IMR-90 (cell line): ENCODE data around the gene WDR1. TPM values are rescaled to one million over a fixed set of nuclear protein-coding genes. Genes with fewer than 3 reads are reported as not detected.

ENCODE experiments used
- ATAC-seq: fragments of 200-7000 bp; cut with Tn5 transposase; 2 replicates; pipeline ENCODE4 v1.9.1; 2020; ENCODE audit warnings: low read depth, mild to moderate bottlenecking, moderate library complexity
- BruUV-seq: library from RNA; stranded (reverse); fragments of 400-500 nt; replicated peaks from 2 replicates; lab custom pipeline; 2021; lab: Mats Ljungman, UMichigan
- CTCF ChIA-PET: fragments of 300-600 bp; formaldehyde crosslinking; extraction: SDS; loops from one replicate; lab custom pipeline; 2021; ENCODE audit warnings: antibody characterized with exemption; lab: Yijun Ruan, JAX
- POLR2A ChIA-PET: fragments of 300-600 bp; sonication (Branson Sonifier 250); formaldehyde crosslinking; loops from one replicate; lab custom pipeline; 2022; ENCODE audit warnings: antibody characterized with exemption; ENCODE audit not compliant: unreplicated experiment; lab: Charles Lee
- DNase-seq: peaks from one replicate; pipeline ENCODE4 v3.0.0; 2013
- H2AFZ ChIP-seq: replicated peaks from 2 replicates; pipeline ENCODE3; 2013; ENCODE audit warnings: low read length, mild to moderate bottlenecking; ENCODE audit not compliant: poor library complexity
- H2AK5ac ChIP-seq: 2 replicates; pipeline ENCODE4 v1.6.1; 2013; ENCODE audit warnings: low read depth, low read length, inconsistent platforms
- H2AK9ac ChIP-seq: replicated peaks from 2 replicates; pipeline ENCODE3; 2013; ENCODE audit warnings: mild to moderate bottlenecking, low read depth, low read length, moderate library complexity; ENCODE audit not compliant: poor library complexity
- H2BK120ac ChIP-seq: 2 replicates; pipeline ENCODE4 v1.6.1; 2013; ENCODE audit warnings: low read depth, low read length, inconsistent platforms
- H2BK15ac ChIP-seq: 3 replicates; pipeline ENCODE4 v1.6.1; 2013; ENCODE audit warnings: low read depth, low read length, inconsistent platforms
- H2BK20ac ChIP-seq: 2 replicates; pipeline ENCODE4 v1.6.1; 2013; ENCODE audit warnings: low read depth, mild to moderate bottlenecking, inconsistent platforms, low read length, moderate library complexity
- H2BK5ac ChIP-seq: 2 replicates; pipeline ENCODE4 v1.6.1; 2013; ENCODE audit warnings: mild to moderate bottlenecking, low read depth, low read length, inconsistent platforms; ENCODE audit not compliant: poor library complexity, severe bottlenecking
- H3K14ac ChIP-seq: replicated peaks from 2 replicates; pipeline ENCODE4 v1.6.1; 2013; ENCODE audit warnings: low read depth, low read length, inconsistent platforms
- H3K18ac ChIP-seq: 2 replicates; pipeline ENCODE4 v1.6.1; 2013; ENCODE audit warnings: low read depth, low read length, control low read depth
- H3K23ac ChIP-seq: 2 replicates; pipeline ENCODE4 v1.6.1; 2013; ENCODE audit warnings: low read depth, low read length, inconsistent platforms
- H3K27ac ChIP-seq: 2 replicates; pipeline ENCODE4 v1.5.1; 2013; ENCODE audit warnings: mild to moderate bottlenecking, control low read depth, low read length; ENCODE audit not compliant: insufficient read depth
- H3K27me3 ChIP-seq: 2 replicates; pipeline ENCODE4 v1.6.1; 2013; ENCODE audit warnings: low read length; ENCODE audit not compliant: control insufficient read depth, insufficient read depth
- H3K36me3 ChIP-seq: 2 replicates; pipeline ENCODE4 v1.6.1; 2013; ENCODE audit warnings: low read length, mixed read lengths; ENCODE audit not compliant: control insufficient read depth, insufficient read depth
- H3K4ac ChIP-seq: 2 replicates; pipeline ENCODE4 v1.6.1; 2013; ENCODE audit warnings: low read depth, low read length, inconsistent platforms
- H3K4me1 ChIP-seq: 2 replicates; pipeline ENCODE4 v1.6.1; 2013; ENCODE audit warnings: low read length, mixed read lengths; ENCODE audit not compliant: control insufficient read depth, insufficient read depth
- H3K4me2 ChIP-seq: 2 replicates; pipeline ENCODE4 v1.6.1; 2013; ENCODE audit warnings: low read depth, mild to moderate bottlenecking, control low read depth, low read length, moderate library complexity
- H3K4me3 ChIP-seq: 2 replicates; pipeline ENCODE4 v1.5.1; 2013; ENCODE audit warnings: low read depth, mild to moderate bottlenecking, control low read depth, low read length, moderate library complexity; ENCODE audit not compliant: insufficient read depth
- H3K56ac ChIP-seq: 2 replicates; pipeline ENCODE4 v1.6.1; 2013; ENCODE audit warnings: low read length, inconsistent platforms; ENCODE audit not compliant: insufficient read depth; ENCODE audit errors: extremely low read depth
- H3K79me1 ChIP-seq, 2 experiments: 2 replicates each; pipeline ENCODE4 v1.6.1; 2013; ENCODE audit warnings: low read length in 2 of 2, inconsistent platforms in 1 of 2, low read depth in 1 of 2
- H3K9ac ChIP-seq: 2 replicates; pipeline ENCODE4 v1.6.1; 2013; ENCODE audit warnings: low read depth, low read length, control low read depth
- H3K9me1 ChIP-seq: 2 replicates; pipeline ENCODE4 v1.6.1; 2013; ENCODE audit warnings: low read length, inconsistent platforms; ENCODE audit not compliant: insufficient read depth
- H3K9me3 ChIP-seq: 2 replicates; pipeline ENCODE4 v1.6.1; 2013; ENCODE audit warnings: low read length; ENCODE audit not compliant: control insufficient read depth, insufficient read depth
- H4K20me1 ChIP-seq: 2 replicates; pipeline ENCODE4 v1.6.1; 2013; ENCODE audit warnings: low read length, inconsistent platforms; ENCODE audit not compliant: insufficient read depth
- H4K5ac ChIP-seq: 2 replicates; pipeline ENCODE4 v1.6.1; 2013; ENCODE audit warnings: mild to moderate bottlenecking, low read depth, low read length, control low read depth
- H4K8ac ChIP-seq, 2 experiments: 2 replicates each; pipeline ENCODE4 v1.6.1; 2013; ENCODE audit warnings: low read depth in 2 of 2, low read length in 2 of 2, control low read depth in 1 of 2, inconsistent platforms in 1 of 2
- H4K91ac ChIP-seq: 2 replicates; pipeline ENCODE4 v1.6.1; 2013; ENCODE audit warnings: low read depth, low read length, inconsistent platforms; ENCODE audit not compliant: insufficient read depth
- BHLHE40 ChIP-seq: fragments of 150-350 bp; IDR thresholded peaks from 2 replicates; pipeline ENCODE4 v1.6.1; 2016; ENCODE audit warnings: mild to moderate bottlenecking, low read depth, low read length
- MAFK ChIP-seq: IDR thresholded peaks from 2 replicates; pipeline ENCODE4 v1.6.1; 2012; ENCODE audit warnings: low read depth, low read length, improper control_type of control experiment
- POLR2A ChIP-seq: IDR thresholded peaks from 2 replicates; pipeline ENCODE4 v1.6.1; 2012; ENCODE audit warnings: mild to moderate bottlenecking, low read depth, low read length
- RFX5 ChIP-seq: IDR thresholded peaks from 2 replicates; pipeline ENCODE4 v1.8.0; 2012; ENCODE audit warnings: low read depth, mild to moderate bottlenecking, low read length, moderate library complexity
- WGBS, 2 experiments: methylation state at CpG; one replicate each; pipeline versions ENCODE4 v1.1.5 to v1.1.7; 2013; ENCODE audit warnings: missing lambda C conversion rate in 2 of 2; ENCODE audit not compliant: insufficient read length in 1 of 2; ENCODE audit errors: extremely low coverage in 2 of 2; 5-methylcytosine and 5-hydroxymethylcytosine counted together
- dilution Hi-C: fragments of 300-500 bp; cut with HindIII; formaldehyde crosslinking; loops from one replicate; pipeline ENCODE4 v1.14.3; 2018; ENCODE audit warnings: low sequenced_read_pairs; ENCODE audit not compliant: unreplicated experiment
- in situ Hi-C: fragments of 300-500 bp; cut with MboI; formaldehyde crosslinking; loops from 3 replicates; pipeline ENCODE4 v1.14.3; 2019; ENCODE audit warnings: low sequenced_read_pairs, inconsistent platforms, mixed read lengths
- intact Hi-C: fragments of 100-400 bp; cut with micrococcal nuclease; formaldehyde crosslinking; loops from 2 replicates; pipeline ENCODE4 v1.10.0; 2022
- polyA plus RNA-seq, 3 experiments: library from polyadenylated mRNA; depleted of rRNA; stranded (reverse); fragments of >200 nt; gene quantifications; 2 replicates each; pipeline ENCODE4 v1.2.3, GENCODE V29; 2012; ENCODE audit warnings: low replicate concordance in 1 of 3
- total RNA-seq: library from RNA; depleted of rRNA; stranded (reverse); fragments of >200 nt; gene quantifications from 2 replicates; pipeline ENCODE4 v1.2.3, GENCODE V29; 2012
- TF ChIP-seq, protein P1 (sequence below): conservative IDR thresholded peaks from 2 replicates; pipeline ENCODE4 v1.5.1; 2012; ENCODE audit warnings: mild to moderate bottlenecking, low read depth, low read length, improper control_type of control experiment
- TF ChIP-seq, protein P2 (sequence below): fragments of 150-350 bp; IDR thresholded peaks from 2 replicates; pipeline ENCODE4 v1.6.1; 2016; ENCODE audit warnings: low read depth, mild to moderate bottlenecking, low read length, moderate library complexity, borderline replicate concordance

Gene WDR1
- total and polyA plus RNA-seq, 2 of the 4 experiments (the other 2 are of a cell fraction) = 725 to 992 TPM

DNA sequence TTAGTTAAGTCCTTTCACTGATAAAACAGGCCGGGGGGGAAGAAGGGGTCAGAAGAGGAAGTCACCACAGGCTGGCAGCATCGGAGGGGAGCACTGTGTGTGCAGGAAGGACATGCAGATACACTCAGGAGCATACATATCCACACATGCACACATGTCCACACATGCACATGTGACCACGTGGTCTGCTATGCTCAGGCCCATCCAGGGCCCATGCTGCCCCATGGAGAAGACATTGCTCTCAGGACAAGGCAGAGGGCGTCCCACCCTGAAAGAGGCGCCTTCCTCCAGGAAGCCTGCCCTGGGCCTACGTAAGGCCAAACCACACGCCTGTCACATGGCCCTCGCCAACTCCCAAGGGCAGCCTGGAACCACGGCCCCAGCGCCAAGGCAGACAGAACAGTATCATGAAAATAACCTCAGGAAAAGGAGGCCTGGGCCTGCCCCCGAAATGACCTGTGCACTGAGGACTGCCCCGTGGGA is 15.8 kb downstream of the WDR1 start:
- Histone ChIP-seq H3K9me3 (no peaks in the 10 kb centered on the region), H3K4me1 (peaks cover 60% of the 10 kb centered on the region), H2AFZ (no peak overlapping the region), H3K4me3 (no peak overlapping the region), H3K27me3 (no peaks in the 10 kb centered on the region), H3K14ac (no peak overlapping the region), H3K56ac (no peak overlapping the region), H4K91ac (no peak overlapping the region), H4K8ac (no peak overlapping the region), H2BK5ac (no peak overlapping the region), H3K18ac (no peak overlapping the region), H2AK9ac (no peak overlapping the region), H3K27ac (peak overlapping the region; percentile 16; the same call in 1 of the 2 replicates), H3K4me2 (no peak overlapping the region), H2BK15ac (no peak overlapping the region), H3K23ac (peak overlapping the region; percentile 27; the same call in 1 of the 2 replicates), H3K36me3 (peaks cover 84% of the 10 kb centered on the region), H4K5ac (no peak overlapping the region), H3K4ac (no peak overlapping the region), H2BK20ac (no peak overlapping the region), H3K79me1 (peaks cover 15 to 73% of the 10 kb centered on the region in 2 experiments), H2BK120ac (no peak overlapping the region), H4K20me1 (peaks cover 98% of the 10 kb centered on the region), H3K9me1 (peaks cover 58% of the 10 kb centered on the region), H3K9ac (no peak overlapping the region), H2AK5ac (no peak overlapping the region; the same call in 1 of the 2 replicates)
- dilution Hi-C loops = no loop called here
- intact Hi-C loops = no loop called here
- DNase-seq (no peak), ATAC-seq (no peak)
- 93% methylated on average over 3 of the region's 12 CpGs; no CpG with 5 or more reads in 1 of the 2 experiments for WGBS, 2 experiments
- in situ Hi-C loops = no loop called here
- CTCF ChIA-PET = no interaction called here
- no TSS peak for BruUV-seq
- TF ChIP-seq POLR2A = no peak
- no peak for TF ChIP-seq BHLHE40
- TF ChIP-seq, protein P1, sequence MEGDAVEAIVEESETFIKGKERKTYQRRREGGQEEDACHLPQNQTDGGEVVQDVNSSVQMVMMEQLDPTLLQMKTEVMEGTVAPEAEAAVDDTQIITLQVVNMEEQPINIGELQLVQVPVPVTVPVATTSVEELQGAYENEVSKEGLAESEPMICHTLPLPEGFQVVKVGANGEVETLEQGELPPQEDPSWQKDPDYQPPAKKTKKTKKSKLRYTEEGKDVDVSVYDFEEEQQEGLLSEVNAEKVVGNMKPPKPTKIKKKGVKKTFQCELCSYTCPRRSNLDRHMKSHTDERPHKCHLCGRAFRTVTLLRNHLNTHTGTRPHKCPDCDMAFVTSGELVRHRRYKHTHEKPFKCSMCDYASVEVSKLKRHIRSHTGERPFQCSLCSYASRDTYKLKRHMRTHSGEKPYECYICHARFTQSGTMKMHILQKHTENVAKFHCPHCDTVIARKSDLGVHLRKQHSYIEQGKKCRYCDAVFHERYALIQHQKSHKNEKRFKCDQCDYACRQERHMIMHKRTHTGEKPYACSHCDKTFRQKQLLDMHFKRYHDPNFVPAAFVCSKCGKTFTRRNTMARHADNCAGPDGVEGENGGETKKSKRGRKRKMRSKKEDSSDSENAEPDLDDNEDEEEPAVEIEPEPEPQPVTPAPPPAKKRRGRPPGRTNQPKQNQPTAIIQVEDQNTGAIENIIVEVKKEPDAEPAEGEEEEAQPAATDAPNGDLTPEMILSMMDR = no peak
- TF ChIP-seq RFX5 = no peak
- TF ChIP-seq, protein P2, sequence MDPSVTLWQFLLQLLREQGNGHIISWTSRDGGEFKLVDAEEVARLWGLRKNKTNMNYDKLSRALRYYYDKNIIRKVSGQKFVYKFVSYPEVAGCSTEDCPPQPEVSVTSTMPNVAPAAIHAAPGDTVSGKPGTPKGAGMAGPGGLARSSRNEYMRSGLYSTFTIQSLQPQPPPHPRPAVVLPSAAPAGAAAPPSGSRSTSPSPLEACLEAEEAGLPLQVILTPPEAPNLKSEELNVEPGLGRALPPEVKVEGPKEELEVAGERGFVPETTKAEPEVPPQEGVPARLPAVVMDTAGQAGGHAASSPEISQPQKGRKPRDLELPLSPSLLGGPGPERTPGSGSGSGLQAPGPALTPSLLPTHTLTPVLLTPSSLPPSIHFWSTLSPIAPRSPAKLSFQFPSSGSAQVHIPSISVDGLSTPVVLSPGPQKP = no peak
- no peak for TF ChIP-seq MAFK
- POLR2A ChIA-PET = no interaction called here
